Trophoblast cell (in vitro differentiated cells and primary cell): ENCODE measurements around the gene EID3.
"Not testable (repeated sequence)": the region's sequence is repeated elsewhere in the genome, so short reads cannot be mapped to it uniquely, and the experiment has no call there.

Source experiments
- DNase-seq, 2 donors: peaks; one replicate each; pipeline ENCODE4 v3.0.0-alpha.2; 2016
- H2AFZ ChIP-seq: 2 replicates; pipeline ENCODE4 v1.6.1; 2013; ENCODE audit warnings: low read length, moderate library complexity, mild to moderate bottlenecking; ENCODE audit not compliant: insufficient read depth, poor library complexity
- H2AK5ac ChIP-seq: 2 replicates; pipeline ENCODE4 v1.6.1; 2013; ENCODE audit warnings: mild to moderate bottlenecking, low read length
- H2BK120ac ChIP-seq: 2 replicates; pipeline ENCODE4 v1.6.1; 2013; ENCODE audit warnings: low read length, mild to moderate bottlenecking, moderate library complexity; ENCODE audit not compliant: insufficient read depth, poor library complexity
- H2BK12ac ChIP-seq: 2 replicates; pipeline ENCODE4 v1.6.1; 2013; ENCODE audit warnings: mild to moderate bottlenecking, low read length, moderate library complexity
- H2BK5ac ChIP-seq: 2 replicates; pipeline ENCODE4 v1.6.1; 2013; ENCODE audit warnings: low read length, low read depth, moderate library complexity, mild to moderate bottlenecking; ENCODE audit not compliant: poor library complexity
- H3K14ac ChIP-seq: 2 replicates; pipeline ENCODE4 v1.6.1; 2013; ENCODE audit warnings: mild to moderate bottlenecking, low read length
- H3K18ac ChIP-seq: 2 replicates; pipeline ENCODE4 v1.6.1; 2013; ENCODE audit warnings: mild to moderate bottlenecking, low read length
- H3K23ac ChIP-seq: 2 replicates; pipeline ENCODE4 v1.6.1; 2013; ENCODE audit warnings: low read length
- H3K27ac ChIP-seq: 2 replicates; pipeline ENCODE4 v1.5.1; 2013; ENCODE audit warnings: low read depth, mild to moderate bottlenecking, inconsistent platforms, low read length, moderate library complexity
- H3K27me3 ChIP-seq: 2 replicates; pipeline ENCODE4 v1.6.1; 2013; ENCODE audit warnings: inconsistent platforms, mild to moderate bottlenecking, low read length, moderate library complexity; ENCODE audit not compliant: insufficient read depth
- H3K36me3 ChIP-seq, 2 experiments: 1 replicate in 1 of 2; 2 replicates in 1 of 2; pipeline ENCODE4 v1.6.1; 2013; ENCODE audit warnings: low read length in 2 of 2, mild to moderate bottlenecking in 2 of 2, moderate library complexity in 1 of 2; ENCODE audit not compliant: insufficient read depth in 2 of 2, control insufficient read depth in 1 of 2
- H3K4ac ChIP-seq: 2 replicates; pipeline ENCODE4 v1.6.1; 2013; ENCODE audit warnings: low read depth, mild to moderate bottlenecking, low read length, moderate library complexity
- H3K4me1 ChIP-seq, 2 experiments: 1 replicate in 1 of 2; 2 replicates in 1 of 2; pipeline ENCODE4 v1.6.1; 2013; ENCODE audit warnings: low read length in 2 of 2, mild to moderate bottlenecking in 2 of 2, moderate library complexity in 1 of 2; ENCODE audit not compliant: insufficient read depth in 2 of 2, control insufficient read depth in 1 of 2
- H3K4me2 ChIP-seq: 2 replicates; pipeline ENCODE4 v1.6.1; 2013; ENCODE audit warnings: inconsistent platforms, mild to moderate bottlenecking, low read length, moderate library complexity
- H3K4me3 ChIP-seq: 2 replicates; pipeline ENCODE4 v1.5.1; 2013; ENCODE audit warnings: mild to moderate bottlenecking, low read depth, low read length, inconsistent platforms
- H3K79me1 ChIP-seq: one replicate; pipeline ENCODE4 v1.6.1; 2013; ENCODE audit warnings: low read length
- H3K79me2 ChIP-seq: 2 replicates; pipeline ENCODE4 v1.6.1; 2013; ENCODE audit warnings: low read length, mild to moderate bottlenecking; ENCODE audit not compliant: control insufficient read depth, insufficient read depth, poor library complexity
- H3K9ac ChIP-seq: 2 replicates; pipeline ENCODE4 v1.6.1; 2013; ENCODE audit warnings: mild to moderate bottlenecking, low read length
- H3K9me3 ChIP-seq: 2 replicates; pipeline ENCODE4 v1.6.1; 2013; ENCODE audit warnings: low read depth, mild to moderate bottlenecking, control low read depth, inconsistent platforms, low read length; ENCODE audit not compliant: insufficient read depth
- H4K12ac ChIP-seq: 2 replicates; pipeline ENCODE4 v1.6.1; 2013; ENCODE audit warnings: low read depth, mild to moderate bottlenecking, low read length, moderate library complexity
- H4K8ac ChIP-seq: 2 replicates; pipeline ENCODE4 v1.6.1; 2013; ENCODE audit warnings: low read depth, mild to moderate bottlenecking, low read length, moderate library complexity
- H4K91ac ChIP-seq: one replicate; pipeline ENCODE4 v1.6.1; 2013; ENCODE audit warnings: low read depth, mild to moderate bottlenecking, low read length, moderate library complexity
- WGBS: extraction: QIAGEN DNeasy Blood & Tissue Kit; methylation state at CpG from one replicate; pipeline ENCODE4 v1.1.7; 2013; ENCODE audit warnings: missing lambda C conversion rate; ENCODE audit not compliant: insufficient read length, insufficient coverage; ENCODE audit errors: extremely low coverage; 5-methylcytosine and 5-hydroxymethylcytosine counted together

The EID3 gene

DNA sequence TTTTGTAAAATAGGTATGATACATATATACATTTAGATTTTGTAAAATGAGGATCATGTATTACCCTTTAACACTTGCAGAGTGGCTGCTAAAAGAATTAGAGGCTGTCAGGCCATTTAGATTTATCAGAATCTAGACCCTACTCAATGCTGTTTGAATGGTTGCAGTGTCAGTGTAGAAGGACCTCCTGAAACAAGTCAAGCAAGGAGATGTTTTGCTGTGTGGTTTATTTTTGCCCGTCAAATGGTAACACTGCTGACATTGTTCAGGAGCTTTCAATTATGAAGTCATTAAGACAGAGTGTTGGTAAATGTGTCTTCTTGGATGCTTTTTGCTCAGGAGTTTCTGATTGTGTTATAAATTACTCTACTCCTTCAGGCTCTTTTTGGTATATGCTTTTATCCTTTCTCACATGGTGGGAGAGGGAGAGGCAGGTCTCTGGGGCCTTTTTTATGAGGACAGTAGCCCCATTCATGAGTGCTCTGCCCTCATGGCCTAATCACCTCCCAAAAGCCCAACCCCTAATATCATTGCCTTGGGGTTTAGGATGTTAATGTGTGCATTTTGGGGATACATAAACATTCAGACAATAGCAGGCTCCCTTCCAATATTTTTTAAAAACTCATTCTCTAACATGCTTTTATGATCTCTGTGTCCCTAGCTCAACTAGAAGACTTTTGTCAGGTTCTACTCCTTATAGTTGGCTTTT, 16.5 kb downstream of the EID3 start:
- no peak overlapping the region for H4K91ac ChIP-seq
- WGBS: no CpG with 5 or more reads among the region's 1 CpG
- no peak overlapping the region for H3K4ac ChIP-seq
- no peak overlapping the region for H3K14ac ChIP-seq
- no peak overlapping the region for H2BK120ac ChIP-seq
- no peak overlapping the region for H3K4me2 ChIP-seq
- DNase-seq: no peak
- H3K27me3 ChIP-seq: no peaks in the 10 kb centered on the region
- no peaks in the 10 kb centered on the region for H3K79me1 ChIP-seq
- H3K4me3 ChIP-seq: no peak overlapping the region
- H3K4me1 ChIP-seq: no peaks in the 10 kb centered on the region
- H4K8ac ChIP-seq: no peak overlapping the region
- H3K23ac ChIP-seq: no peak overlapping the region
- H3K79me2 ChIP-seq: no peaks in the 10 kb centered on the region
- no peak overlapping the region for H2BK5ac ChIP-seq
- H2AFZ ChIP-seq: no peak overlapping the region
- H3K27ac ChIP-seq: no peak overlapping the region
- peaks cover 12 to 26% of the 10 kb centered on the region in 2 experiments for H3K36me3 ChIP-seq
- no peak overlapping the region for H4K12ac ChIP-seq
- H2BK12ac ChIP-seq: no peak overlapping the region
- no peak overlapping the region for H2AK5ac ChIP-seq
- no peaks in the 10 kb centered on the region for H3K9me3 ChIP-seq
- H3K18ac ChIP-seq: no peak overlapping the region
- no peak overlapping the region for H3K9ac ChIP-seq

DNA sequence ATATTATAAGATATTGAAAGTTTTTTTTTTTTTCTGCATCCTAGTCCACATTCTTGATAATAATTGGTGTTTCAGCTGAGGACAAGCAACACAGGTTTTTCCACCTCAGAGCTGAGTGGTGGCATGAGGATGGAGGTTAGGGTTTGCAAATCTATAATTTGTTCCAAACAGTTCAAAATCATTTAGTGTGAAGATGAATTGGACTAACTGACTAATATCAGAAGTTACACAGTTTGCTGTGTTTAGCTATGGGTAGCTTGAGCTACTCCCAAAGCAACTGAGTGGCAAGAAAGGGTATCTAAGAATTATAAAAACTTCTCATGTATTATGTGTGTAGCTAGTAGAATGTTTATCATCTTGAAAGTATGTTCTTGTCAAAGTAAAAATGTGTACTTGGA, 17.1 kb downstream of the EID3 start:
- H4K91ac ChIP-seq: no peak overlapping the region
- H3K23ac ChIP-seq: no peak overlapping the region

DNA sequence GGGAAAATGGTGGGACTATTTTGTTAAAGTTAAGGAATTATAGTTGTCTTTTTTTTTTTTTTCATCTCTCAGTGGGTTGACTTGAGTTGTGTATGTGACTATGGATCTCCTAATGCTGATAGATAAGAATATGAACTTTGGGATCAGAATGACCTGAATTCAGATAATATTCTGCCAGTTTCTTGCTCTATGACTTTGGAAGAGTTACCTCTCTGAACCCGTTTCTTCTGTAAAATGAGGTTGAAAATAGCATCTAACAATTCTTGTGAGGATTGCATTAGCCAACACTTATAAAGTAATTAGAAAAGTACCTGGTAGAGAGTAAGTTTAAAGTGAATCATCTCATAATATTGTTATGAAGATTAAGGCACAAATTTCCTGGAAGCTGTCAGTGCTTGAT, 18.4 kb downstream of the EID3 start:
- peaks cover 21 to 34% of the 10 kb centered on the region in 2 experiments for H3K36me3 ChIP-seq
- DNase-seq: no peak
- H2AFZ ChIP-seq: no peak overlapping the region
- H2BK5ac ChIP-seq: no peak overlapping the region
- H3K4ac ChIP-seq: no peak overlapping the region
- H4K8ac ChIP-seq: no peak overlapping the region
- no peak overlapping the region for H3K27ac ChIP-seq
- no peaks in the 10 kb centered on the region for H3K4me1 ChIP-seq
- H3K18ac ChIP-seq: no peak overlapping the region
- no peak overlapping the region for H2BK120ac ChIP-seq
- no peak overlapping the region for H3K4me3 ChIP-seq
- no peaks in the 10 kb centered on the region for H3K79me1 ChIP-seq
- H3K4me2 ChIP-seq: no peak overlapping the region
- no peaks in the 10 kb centered on the region for H3K27me3 ChIP-seq
- H2BK12ac ChIP-seq: no peak overlapping the region
- H2AK5ac ChIP-seq: no peak overlapping the region
- H4K91ac ChIP-seq: no peak overlapping the region
- H3K23ac ChIP-seq: no peak overlapping the region
- no CpG with 5 or more reads among the region's 1 CpG for WGBS
- no peaks in the 10 kb centered on the region for H3K79me2 ChIP-seq
- H3K9me3 ChIP-seq: no peaks in the 10 kb centered on the region
- H3K14ac ChIP-seq: no peak overlapping the region
- no peak overlapping the region for H4K12ac ChIP-seq
- no peak overlapping the region for H3K9ac ChIP-seq

More for the DNA sequence above, 17.1 kb downstream of the EID3 start:
- H3K9ac ChIP-seq: no peak overlapping the region
- no peak overlapping the region for H2AFZ ChIP-seq
- no peaks in the 10 kb centered on the region for H3K27me3 ChIP-seq
- no peak overlapping the region for H2AK5ac ChIP-seq
- no peak overlapping the region for H4K12ac ChIP-seq
- H3K36me3 ChIP-seq: peaks cover 15 to 28% of the 10 kb centered on the region in 2 experiments
- H3K4me3 ChIP-seq: no peak overlapping the region
- H2BK5ac ChIP-seq: no peak overlapping the region
- H2BK12ac ChIP-seq: no peak overlapping the region
- no peak overlapping the region for H3K4ac ChIP-seq
- no peak overlapping the region for H3K4me2 ChIP-seq
- no peak overlapping the region for H4K8ac ChIP-seq
- H3K14ac ChIP-seq: no peak overlapping the region
- H3K27ac ChIP-seq: no peak overlapping the region
- DNase-seq: no peak
- H3K79me1 ChIP-seq: no peaks in the 10 kb centered on the region
- no peak overlapping the region for H2BK120ac ChIP-seq
- no peaks in the 10 kb centered on the region for H3K79me2 ChIP-seq
- H3K18ac ChIP-seq: no peak overlapping the region
- no peaks in the 10 kb centered on the region for H3K9me3 ChIP-seq
- H3K4me1 ChIP-seq: no peaks in the 10 kb centered on the region

DNA sequence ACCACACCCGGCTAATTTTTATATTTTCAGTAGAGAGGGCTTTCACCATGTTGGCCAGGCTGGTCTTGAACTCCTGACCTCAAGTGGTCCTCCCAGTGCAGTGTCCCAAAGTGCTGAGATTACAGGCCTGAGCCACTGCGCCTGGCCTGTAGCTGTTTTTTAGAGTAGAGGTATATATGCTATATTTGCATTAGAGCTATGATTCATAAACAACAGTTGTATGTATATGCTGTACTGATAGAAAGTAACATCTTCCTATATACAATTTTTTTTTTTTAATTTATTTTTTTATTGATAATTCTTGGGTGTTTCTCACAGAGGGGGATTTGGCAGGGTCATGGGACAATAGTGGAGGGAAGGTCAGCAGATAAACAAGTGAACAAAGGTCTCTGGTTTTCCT, 19.0 kb downstream of the EID3 start:
- no CpG with 5 or more reads among the region's 2 CpGs for WGBS
- H2BK5ac ChIP-seq: not testable (repeated sequence)

More for the DNA sequence above, 19.0 kb downstream of the EID3 start:
- not testable (repeated sequence) for H3K14ac ChIP-seq, DNase-seq, H3K18ac ChIP-seq, H3K23ac ChIP-seq, H2AK5ac ChIP-seq, H3K27ac ChIP-seq, H3K79me2 ChIP-seq, H4K8ac ChIP-seq, H3K4ac ChIP-seq, H3K4me2 ChIP-seq, H3K27me3 ChIP-seq, H3K9me3 ChIP-seq, H3K79me1 ChIP-seq, H3K4me3 ChIP-seq, H3K9ac ChIP-seq, H2BK120ac ChIP-seq, H2AFZ ChIP-seq, H4K12ac ChIP-seq, H2BK12ac ChIP-seq, H3K4me1 ChIP-seq, H4K91ac ChIP-seq
- peaks cover 20 to 32% of the 10 kb centered on the region in 2 experiments for H3K36me3 ChIP-seq
